ENCODE data around the gene BRCA2.

DNA sequence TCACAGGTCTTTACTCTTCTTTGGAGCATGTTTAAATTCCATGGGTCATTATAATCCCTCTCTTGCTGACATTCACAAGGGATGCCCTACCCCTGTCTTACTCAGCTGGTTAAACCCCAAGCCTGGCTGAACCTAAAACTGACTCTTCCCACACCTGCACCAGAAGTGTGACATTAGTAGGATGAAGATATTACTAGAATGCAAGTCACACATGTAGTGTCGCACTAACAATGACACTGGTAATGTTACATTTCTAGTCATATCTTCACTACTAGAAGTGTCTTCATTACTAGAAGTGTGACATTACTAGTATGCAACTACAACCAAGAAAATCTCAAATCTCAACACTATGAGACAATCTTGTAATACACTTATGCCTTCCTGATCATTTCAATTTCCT, 14.4 kb upstream of the BRCA2 start:
- TF ChIP-seq, protein P1, sequence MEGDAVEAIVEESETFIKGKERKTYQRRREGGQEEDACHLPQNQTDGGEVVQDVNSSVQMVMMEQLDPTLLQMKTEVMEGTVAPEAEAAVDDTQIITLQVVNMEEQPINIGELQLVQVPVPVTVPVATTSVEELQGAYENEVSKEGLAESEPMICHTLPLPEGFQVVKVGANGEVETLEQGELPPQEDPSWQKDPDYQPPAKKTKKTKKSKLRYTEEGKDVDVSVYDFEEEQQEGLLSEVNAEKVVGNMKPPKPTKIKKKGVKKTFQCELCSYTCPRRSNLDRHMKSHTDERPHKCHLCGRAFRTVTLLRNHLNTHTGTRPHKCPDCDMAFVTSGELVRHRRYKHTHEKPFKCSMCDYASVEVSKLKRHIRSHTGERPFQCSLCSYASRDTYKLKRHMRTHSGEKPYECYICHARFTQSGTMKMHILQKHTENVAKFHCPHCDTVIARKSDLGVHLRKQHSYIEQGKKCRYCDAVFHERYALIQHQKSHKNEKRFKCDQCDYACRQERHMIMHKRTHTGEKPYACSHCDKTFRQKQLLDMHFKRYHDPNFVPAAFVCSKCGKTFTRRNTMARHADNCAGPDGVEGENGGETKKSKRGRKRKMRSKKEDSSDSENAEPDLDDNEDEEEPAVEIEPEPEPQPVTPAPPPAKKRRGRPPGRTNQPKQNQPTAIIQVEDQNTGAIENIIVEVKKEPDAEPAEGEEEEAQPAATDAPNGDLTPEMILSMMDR (IDR thresholded peaks at IDR 0.05) = no peak
- TF ChIP-seq POLR2A (IDR thresholded peaks at IDR 0.05) = no peak
